Psoas muscle (tissue), 8 donors: ENCODE measurements around the gene TEX52. TPM values are rescaled to one million over a fixed set of nuclear protein-coding genes. Genes with fewer than 3 reads are reported as not detected.

Experiments
- ATAC-seq, 4 donors: fragments of 200-7000 bp; cut with Tn5 transposase; one replicate each; pipeline ENCODE4 v1.9.1; 2020; ENCODE audit warnings: moderate library complexity in 3 of 4, mild to moderate bottlenecking in 2 of 4
- DNase-seq, 2 donors: peaks; one replicate each; pipeline ENCODE4 v3.0.0-alpha.2; 2020
- H3K27ac ChIP-seq: fragments of 200-600 bp; one replicate; pipeline ENCODE4 v1.8.0; 2022
- H3K27me3 ChIP-seq, 3 donors: fragments of 200-600 bp in 1 of 3; one replicate each; pipeline versions ENCODE4 v1.6.1 to v1.8.0; 2013 to 2022; ENCODE audit warnings: low read length in 2 of 3, mild to moderate bottlenecking in 2 of 3, moderate library complexity in 1 of 3; ENCODE audit not compliant: insufficient read depth in 3 of 3
- H3K36me3 ChIP-seq, 2 donors: fragments of 200-600 bp in 1 of 2; one replicate each; pipeline versions ENCODE4 v1.6.1 to v1.8.0; 2013 to 2022; ENCODE audit warnings: low read depth in 1 of 2, mild to moderate bottlenecking in 1 of 2, moderate library complexity in 1 of 2; ENCODE audit not compliant: insufficient read depth in 1 of 2
- H3K4me1 ChIP-seq: fragments of 200-600 bp; one replicate; pipeline ENCODE4 v1.8.0; 2022
- H3K4me3 ChIP-seq: fragments of 200-600 bp; one replicate; pipeline ENCODE4 v1.8.0; 2022; ENCODE audit warnings: mild to moderate bottlenecking
- H3K9me3 ChIP-seq: fragments of 200-600 bp; one replicate; pipeline ENCODE4 v1.8.0; 2022
- WGBS, 3 donors: extraction: QIAGEN DNeasy Blood & Tissue Kit; methylation state at CpG; one replicate each; pipeline versions ENCODE4 v1.1.6 to v1.1.7; 2013; 5-methylcytosine and 5-hydroxymethylcytosine counted together
- intact Hi-C, 2 donors: fragments of 100-400 bp; cut with DNase I; formaldehyde crosslinking; loops; one replicate each; pipeline versions ENCODE4 v1.11.0 to v1.14.2; 2022
- polyA plus RNA-seq, 3 donors: library from polyadenylated mRNA; stranded (reverse); fragments of 200-250 nt; gene quantifications; one replicate each; pipeline ENCODE4 v1.2.3, GENCODE V29; 2013
- total RNA-seq, 4 donors: library from RNA; stranded (reverse); fragmentation: NEBNext Ultra II Directional in 2 of 4; extraction: Animal tissue kit (Norgen Biotek cat#: 25700) in 2 of 4; gene quantifications; one replicate each; pipeline versions ENCODE4 v1.2.1 to v1.2.4, GENCODE V29; 2021 to 2023
- TF ChIP-seq, protein P1 (sequence below): fragments of 200-600 bp; IDR thresholded peaks from one replicate; pipeline ENCODE4 v1.8.0; 2022; ENCODE audit warnings: antibody characterized with exemption
- donor health status: healthy with polysubstance abuse.
- donor health status: DM: no; HTN: no; CAD: no; lungs with moderate emphysema.
- donor health status: Bipolar disorder and iron deficiency.
- donor health status: healthy.
- donor health status: DM: yes; HTN: yes; CAD: no.
- donor health status: DM: no; HTN: no; CAD: no.
- donor health status: DM: no; HTN: no; CAD: no.
- donor health status: DM: yes; HTN: yes; CAD: no.

Gene TEX52
- total and polyA plus RNA-seq, 7 donors: not detected

GRCh38 chr12:2855546-2855945 is 1.3 kb downstream of the TEX52 start:
- TF ChIP-seq, protein P1, sequence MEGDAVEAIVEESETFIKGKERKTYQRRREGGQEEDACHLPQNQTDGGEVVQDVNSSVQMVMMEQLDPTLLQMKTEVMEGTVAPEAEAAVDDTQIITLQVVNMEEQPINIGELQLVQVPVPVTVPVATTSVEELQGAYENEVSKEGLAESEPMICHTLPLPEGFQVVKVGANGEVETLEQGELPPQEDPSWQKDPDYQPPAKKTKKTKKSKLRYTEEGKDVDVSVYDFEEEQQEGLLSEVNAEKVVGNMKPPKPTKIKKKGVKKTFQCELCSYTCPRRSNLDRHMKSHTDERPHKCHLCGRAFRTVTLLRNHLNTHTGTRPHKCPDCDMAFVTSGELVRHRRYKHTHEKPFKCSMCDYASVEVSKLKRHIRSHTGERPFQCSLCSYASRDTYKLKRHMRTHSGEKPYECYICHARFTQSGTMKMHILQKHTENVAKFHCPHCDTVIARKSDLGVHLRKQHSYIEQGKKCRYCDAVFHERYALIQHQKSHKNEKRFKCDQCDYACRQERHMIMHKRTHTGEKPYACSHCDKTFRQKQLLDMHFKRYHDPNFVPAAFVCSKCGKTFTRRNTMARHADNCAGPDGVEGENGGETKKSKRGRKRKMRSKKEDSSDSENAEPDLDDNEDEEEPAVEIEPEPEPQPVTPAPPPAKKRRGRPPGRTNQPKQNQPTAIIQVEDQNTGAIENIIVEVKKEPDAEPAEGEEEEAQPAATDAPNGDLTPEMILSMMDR: no peak
- Histone ChIP-seq H3K36me3 (no peaks in the 10 kb centered on the region), H3K9me3 (no peaks in the 10 kb centered on the region), H3K27me3 (no peaks in the 10 kb centered on the region), H3K4me1 (peaks cover 5% of the 10 kb centered on the region), H3K27ac (no peak overlapping the region), H3K4me3 (no peak overlapping the region)
- intact Hi-C loops: loop anchor here (2.0 to 10.0 kb wide), 3 partner anchors 89 to 419 kb away; no protein-coding TSS in a partner anchor
- DNase-seq (no peak), ATAC-seq (no peak)
- WGBS, 3 donors: 89 to 90% (median 90%) methylated on average over 7 of the region's 7 CpGs

- Histone ChIP-seq H3K27ac (no peak overlapping the region), H3K4me3 (no peak overlapping the region), H3K36me3 (no peaks in the 10 kb centered on the region), H3K9me3 (no peaks in the 10 kb centered on the region), H3K4me1 (peaks cover 5% of the 10 kb centered on the region), H3K27me3 (no peaks in the 10 kb centered on the region)
- WGBS, 3 donors: 90 to 93% (median 90%) methylated on average over 25 of the region's 25 CpGs
- ATAC-seq (no peak), DNase-seq (no peak)
- TF ChIP-seq, protein P1: no peak
- intact Hi-C loops: loop anchor here (2.0 to 10.0 kb wide), 4 partner anchors 90 to 420 kb away; no protein-coding TSS in a partner anchor
Measured at GRCh38 chr12:2854669-2855453, 2.0 kb downstream of the TEX52 start.

- no peak overlapping the region for H3K4me3 ChIP-seq
- peaks cover 5% of the 10 kb centered on the region for H3K4me1 ChIP-seq
- no peaks in the 10 kb centered on the region for H3K27me3 ChIP-seq
- H3K36me3 ChIP-seq: no peaks in the 10 kb centered on the region
- peak; percentile 83 to 92 (median 88) for ATAC-seq
- WGBS, 3 donors: 17 to 18% (median 17%) methylated on average over 11 of the region's 11 CpGs
- H3K27ac ChIP-seq: no peak overlapping the region
- DNase-seq: peak; percentile 84 to 91
- TF ChIP-seq, protein P1: peak; percentile 83
- intact Hi-C loops: loop anchor here (2.0 to 10.0 kb wide), 4 partner anchors 91 to 421 kb away; no protein-coding TSS in a partner anchor
- H3K9me3 ChIP-seq: no peaks in the 10 kb centered on the region
Measured at GRCh38 chr12:2853626-2854025, 3.2 kb downstream of the TEX52 start.

GRCh38 chr12:2851931-2852330 is 4.9 kb downstream of the TEX52 start:
- intact Hi-C loops: loop anchor here (5.0 to 10.0 kb wide), 3 partner anchors 190 to 423 kb away; no protein-coding TSS in a partner anchor

More at GRCh38 chr12:2851931-2852330, 4.9 kb downstream of the TEX52 start:
- Histone ChIP-seq H3K4me3 (no peak overlapping the region), H3K4me1 (no peaks in the 10 kb centered on the region), H3K27me3 (no peaks in the 10 kb centered on the region), H3K36me3 (no peaks in the 10 kb centered on the region), H3K27ac (no peak overlapping the region), H3K9me3 (no peaks in the 10 kb centered on the region)
- ATAC-seq (no peak), DNase-seq (no peak)
- 89 to 94% (median 92%) methylated on average over 3 of the region's 3 CpGs for WGBS, 3 donors
- TF ChIP-seq, protein P1: no peak
